ENCODE data around the gene PDLIM1. TPM values are rescaled to one million over a fixed set of nuclear protein-coding genes. Genes with fewer than 3 reads are reported as not detected.

Gene PDLIM1
- total RNA-seq, 2 donors from 2014 or later, result 93.9 to 158 TPM

DNA sequence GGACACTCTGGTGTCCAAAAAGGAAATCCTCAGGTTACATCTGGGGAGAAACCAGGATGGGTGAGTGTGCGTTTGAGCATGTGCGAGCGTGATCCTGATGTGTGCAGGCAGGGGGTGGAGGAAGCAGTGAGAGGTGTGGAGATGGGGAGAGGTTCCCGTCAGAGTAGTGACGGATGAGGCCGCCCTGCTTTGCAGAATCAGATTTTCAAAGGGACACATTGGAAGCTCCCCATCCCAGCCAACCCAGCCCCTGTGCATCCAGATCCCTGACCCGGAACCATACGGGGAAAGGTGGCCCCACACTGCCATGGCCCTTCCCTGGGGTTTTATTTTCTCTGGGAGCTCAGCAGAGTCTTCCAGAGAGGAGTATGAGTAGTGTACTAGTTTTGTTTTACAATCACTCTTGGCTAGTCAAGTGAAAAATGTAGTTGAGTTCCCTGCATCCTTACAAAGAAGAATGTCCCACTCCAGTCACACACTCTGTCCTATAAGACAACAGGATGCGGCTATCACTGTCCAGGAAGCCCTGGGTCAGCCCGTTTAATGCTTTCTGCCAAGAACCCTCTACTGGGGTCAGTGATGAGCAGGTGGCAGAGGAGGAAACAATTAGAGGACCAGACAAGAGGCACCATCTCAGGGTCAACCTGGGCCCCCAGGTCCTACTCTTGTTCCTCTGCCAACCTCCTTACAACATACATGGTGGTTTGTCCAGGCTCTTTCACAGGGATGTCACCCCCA is 46.8 kb upstream of the PDLIM1 start:
- H3K4me3 Mint-ChIP-seq, result no peak overlapping the region
- no peaks in the 10 kb centered on the region for H3K27me3 Mint-ChIP-seq (ENCODE audit: insufficient read depth)
- H3K4me1 Mint-ChIP-seq, result peaks cover 31% of the 10 kb centered on the region
- no peak overlapping the region for H3K27ac Mint-ChIP-seq
- Histone ChIP-seq H3K4me3 (ENCODE audit: low read length) (no peak overlapping the region), H3K36me3 (ENCODE audit: control insufficient read depth, insufficient read depth, low read length) (no peaks in the 10 kb centered on the region), H3K27ac (ENCODE audit: low read depth, low read length) (no peak overlapping the region), H3K9me3 (ENCODE audit: control insufficient read depth, low read length) (no peaks in the 10 kb centered on the region), H3K27me3 (ENCODE audit: control insufficient read depth, insufficient read depth, low read length, poor library complexity, severe bottlenecking) (no peaks in the 10 kb centered on the region), H3K4me1 (ENCODE audit: control insufficient read depth, insufficient read depth, low read length) (peaks cover 21% of the 10 kb centered on the region), H3K9ac (ENCODE audit: extremely low read depth, low read length, poor library complexity, severe bottlenecking) (no peak overlapping the region)
- no peaks in the 10 kb centered on the region for H3K9me3 Mint-ChIP-seq
- no peak for DNase-seq
- WGBS, 2 experiments (ENCODE audit: insufficient coverage in 1 of 2, insufficient read length in 1 of 2), result 94 to 95% methylated on average over 5 to 10 of the region's 10 CpGs
- TF ChIP-seq, protein P1, sequence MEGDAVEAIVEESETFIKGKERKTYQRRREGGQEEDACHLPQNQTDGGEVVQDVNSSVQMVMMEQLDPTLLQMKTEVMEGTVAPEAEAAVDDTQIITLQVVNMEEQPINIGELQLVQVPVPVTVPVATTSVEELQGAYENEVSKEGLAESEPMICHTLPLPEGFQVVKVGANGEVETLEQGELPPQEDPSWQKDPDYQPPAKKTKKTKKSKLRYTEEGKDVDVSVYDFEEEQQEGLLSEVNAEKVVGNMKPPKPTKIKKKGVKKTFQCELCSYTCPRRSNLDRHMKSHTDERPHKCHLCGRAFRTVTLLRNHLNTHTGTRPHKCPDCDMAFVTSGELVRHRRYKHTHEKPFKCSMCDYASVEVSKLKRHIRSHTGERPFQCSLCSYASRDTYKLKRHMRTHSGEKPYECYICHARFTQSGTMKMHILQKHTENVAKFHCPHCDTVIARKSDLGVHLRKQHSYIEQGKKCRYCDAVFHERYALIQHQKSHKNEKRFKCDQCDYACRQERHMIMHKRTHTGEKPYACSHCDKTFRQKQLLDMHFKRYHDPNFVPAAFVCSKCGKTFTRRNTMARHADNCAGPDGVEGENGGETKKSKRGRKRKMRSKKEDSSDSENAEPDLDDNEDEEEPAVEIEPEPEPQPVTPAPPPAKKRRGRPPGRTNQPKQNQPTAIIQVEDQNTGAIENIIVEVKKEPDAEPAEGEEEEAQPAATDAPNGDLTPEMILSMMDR (conservative IDR thresholded peaks at IDR 0.05), result no peak
- peaks cover 2% of the 10 kb centered on the region for H3K36me3 Mint-ChIP-seq (ENCODE audit: low read depth)

DNA sequence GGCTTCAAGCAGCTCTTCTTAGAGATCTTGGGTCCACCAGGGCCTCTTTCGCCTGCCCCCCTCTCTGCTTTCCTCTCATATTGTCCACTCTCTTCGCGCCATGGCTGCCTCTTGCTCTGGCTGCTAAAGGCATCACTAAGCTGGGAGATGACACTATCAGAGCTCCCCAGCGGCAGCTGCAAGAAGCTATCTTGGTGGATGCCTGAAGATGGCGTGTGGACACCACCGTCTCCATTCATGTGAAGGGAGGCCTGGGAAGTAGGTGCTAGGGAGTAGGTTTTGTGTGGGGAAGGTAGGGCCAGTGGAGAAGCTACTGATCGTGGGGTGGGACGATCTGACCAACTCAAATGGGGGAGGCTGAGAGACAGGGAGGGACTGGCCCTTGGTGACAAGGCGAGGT is 45.9 kb upstream of the PDLIM1 start:
- H3K4me3 ChIP-seq (ENCODE audit: low read length), result no peak overlapping the region
- DNase-seq, result peak; percentile 68
- Mint-ChIP-seq H3K36me3 (ENCODE audit: low read depth) (peaks cover 2% of the 10 kb centered on the region), H3K9me3 (no peaks in the 10 kb centered on the region), H3K27me3 (ENCODE audit: insufficient read depth) (no peaks in the 10 kb centered on the region), H3K4me3 (no peak overlapping the region), H3K4me1 (peaks cover 40% of the 10 kb centered on the region), H3K27ac (peak overlapping the region; percentile 3)
- TF ChIP-seq, protein P1 (conservative IDR thresholded peaks at IDR 0.05), result peak; percentile 59
- WGBS, 2 experiments (ENCODE audit: insufficient coverage in 1 of 2, insufficient read length in 1 of 2), result 85 to 100% methylated on average over 3 to 9 of the region's 9 CpGs
- H3K36me3 ChIP-seq (ENCODE audit: control insufficient read depth, insufficient read depth, low read length), result no peaks in the 10 kb centered on the region
- H3K27ac ChIP-seq (ENCODE audit: low read depth, low read length), result no peak overlapping the region
- no peaks in the 10 kb centered on the region for H3K27me3 ChIP-seq (ENCODE audit: control insufficient read depth, insufficient read depth, low read length, poor library complexity, severe bottlenecking)
- no peak overlapping the region for H3K9ac ChIP-seq (ENCODE audit: extremely low read depth, low read length, poor library complexity, severe bottlenecking)
- H3K9me3 ChIP-seq (ENCODE audit: control insufficient read depth, low read length), result no peaks in the 10 kb centered on the region
- peaks cover 25% of the 10 kb centered on the region for H3K4me1 ChIP-seq (ENCODE audit: control insufficient read depth, insufficient read depth, low read length)

DNA sequence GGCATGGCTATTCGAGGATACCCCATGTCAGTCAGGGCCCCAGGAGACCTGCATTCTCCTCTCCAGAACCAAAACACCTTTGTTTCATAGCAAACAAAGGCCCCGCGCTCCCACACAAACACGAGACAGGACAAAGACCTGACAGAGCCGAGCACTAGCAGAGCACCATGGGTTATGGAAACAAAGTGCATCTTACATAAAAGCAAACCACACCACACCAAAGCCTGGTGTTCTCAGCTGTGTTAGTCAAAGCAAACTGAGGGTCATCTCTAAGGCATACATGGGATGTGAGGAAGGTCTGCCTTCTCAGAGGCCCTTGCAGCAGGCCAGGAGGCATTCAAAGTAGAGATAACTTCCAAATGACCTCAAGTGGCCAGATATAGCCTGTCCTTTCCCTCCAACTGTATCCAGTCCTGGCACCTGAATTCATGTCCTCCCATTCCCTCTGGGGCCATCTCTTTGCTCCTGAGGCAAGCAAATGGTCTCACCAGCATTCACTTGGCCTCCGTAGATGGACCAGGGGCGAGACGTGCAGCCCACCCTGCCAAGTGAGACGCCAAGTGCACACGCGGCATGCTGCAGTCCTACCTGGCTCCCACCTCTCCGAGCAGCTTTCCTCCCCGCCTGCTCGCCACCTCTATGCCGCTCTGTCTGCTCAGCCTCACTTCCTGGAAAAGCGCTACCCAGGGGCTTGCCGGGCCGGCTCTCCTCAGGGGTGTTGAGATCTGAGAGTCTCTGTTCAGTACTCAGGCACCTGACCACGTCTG is 45.3 kb upstream of the PDLIM1 start:
- no peak overlapping the region for H3K4me3 ChIP-seq (ENCODE audit: low read length)
- H3K27me3 ChIP-seq (ENCODE audit: control insufficient read depth, insufficient read depth, low read length, poor library complexity, severe bottlenecking), result no peaks in the 10 kb centered on the region
- Mint-ChIP-seq H3K36me3 (ENCODE audit: low read depth) (peaks cover 2% of the 10 kb centered on the region), H3K4me3 (no peak overlapping the region), H3K27me3 (ENCODE audit: insufficient read depth) (no peaks in the 10 kb centered on the region), H3K9me3 (no peaks in the 10 kb centered on the region), H3K4me1 (peaks cover 45% of the 10 kb centered on the region), H3K27ac (peak overlapping the region; percentile 3)
- H3K9me3 ChIP-seq (ENCODE audit: control insufficient read depth, low read length), result no peaks in the 10 kb centered on the region
- H3K36me3 ChIP-seq (ENCODE audit: control insufficient read depth, insufficient read depth, low read length), result no peaks in the 10 kb centered on the region
- WGBS, 2 experiments (ENCODE audit: insufficient coverage in 1 of 2, insufficient read length in 1 of 2), result 89 to 90% methylated on average over 12 to 19 of the region's 19 CpGs
- no peak for DNase-seq
- H3K9ac ChIP-seq (ENCODE audit: extremely low read depth, low read length, poor library complexity, severe bottlenecking), result no peak overlapping the region
- no peak overlapping the region for H3K27ac ChIP-seq (ENCODE audit: low read depth, low read length)
- TF ChIP-seq, protein P1 (conservative IDR thresholded peaks at IDR 0.05), result no peak
- peaks cover 25% of the 10 kb centered on the region for H3K4me1 ChIP-seq (ENCODE audit: control insufficient read depth, insufficient read depth, low read length)
